ENCODE data around the gene IRF2. TPM values are rescaled to one million over a fixed set of nuclear protein-coding genes. Genes with fewer than 3 reads are reported as not detected.

The IRF2 gene
- total RNA-seq, 1 donor from 2014 or later = 45.3 TPM

DNA sequence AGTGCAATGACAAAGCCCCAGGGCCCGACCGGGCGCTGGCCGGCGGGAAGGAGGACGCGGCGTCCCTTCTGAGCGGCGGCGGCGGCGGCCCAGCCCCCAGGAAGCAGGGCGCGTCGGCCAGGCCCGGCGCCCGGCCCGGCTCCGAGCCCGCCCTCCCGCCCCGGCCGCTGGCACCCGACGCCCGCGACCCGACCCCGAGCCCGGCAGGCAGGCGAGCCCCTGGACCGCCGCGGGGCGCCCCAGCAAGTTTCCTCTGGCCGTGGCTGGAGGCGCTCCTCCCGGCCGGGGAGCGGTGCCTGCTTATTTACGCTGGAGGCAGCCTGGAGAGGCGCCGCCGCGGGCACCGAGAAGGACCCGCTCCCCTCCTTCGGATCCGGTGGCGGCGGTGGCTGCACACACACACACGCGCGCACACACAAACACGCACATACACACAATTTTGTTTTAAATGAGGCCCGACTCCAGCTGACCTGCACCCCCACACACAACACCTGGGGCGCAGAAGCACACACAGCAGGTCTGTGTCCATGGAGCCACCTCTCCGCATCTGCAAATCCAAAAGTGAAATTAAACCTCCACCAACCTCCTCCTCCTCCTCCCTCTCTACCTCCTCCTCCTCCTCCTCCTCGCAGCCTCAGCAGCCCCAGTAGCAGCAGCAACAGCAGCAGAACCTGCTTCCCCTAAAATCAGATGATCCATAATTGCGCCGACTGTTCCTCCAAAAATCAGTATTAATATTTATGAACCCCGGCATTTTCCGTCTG, 669 bp downstream of the IRF2 start:
- no peak for DNase-seq (ENCODE audit: low spot score)

DNA sequence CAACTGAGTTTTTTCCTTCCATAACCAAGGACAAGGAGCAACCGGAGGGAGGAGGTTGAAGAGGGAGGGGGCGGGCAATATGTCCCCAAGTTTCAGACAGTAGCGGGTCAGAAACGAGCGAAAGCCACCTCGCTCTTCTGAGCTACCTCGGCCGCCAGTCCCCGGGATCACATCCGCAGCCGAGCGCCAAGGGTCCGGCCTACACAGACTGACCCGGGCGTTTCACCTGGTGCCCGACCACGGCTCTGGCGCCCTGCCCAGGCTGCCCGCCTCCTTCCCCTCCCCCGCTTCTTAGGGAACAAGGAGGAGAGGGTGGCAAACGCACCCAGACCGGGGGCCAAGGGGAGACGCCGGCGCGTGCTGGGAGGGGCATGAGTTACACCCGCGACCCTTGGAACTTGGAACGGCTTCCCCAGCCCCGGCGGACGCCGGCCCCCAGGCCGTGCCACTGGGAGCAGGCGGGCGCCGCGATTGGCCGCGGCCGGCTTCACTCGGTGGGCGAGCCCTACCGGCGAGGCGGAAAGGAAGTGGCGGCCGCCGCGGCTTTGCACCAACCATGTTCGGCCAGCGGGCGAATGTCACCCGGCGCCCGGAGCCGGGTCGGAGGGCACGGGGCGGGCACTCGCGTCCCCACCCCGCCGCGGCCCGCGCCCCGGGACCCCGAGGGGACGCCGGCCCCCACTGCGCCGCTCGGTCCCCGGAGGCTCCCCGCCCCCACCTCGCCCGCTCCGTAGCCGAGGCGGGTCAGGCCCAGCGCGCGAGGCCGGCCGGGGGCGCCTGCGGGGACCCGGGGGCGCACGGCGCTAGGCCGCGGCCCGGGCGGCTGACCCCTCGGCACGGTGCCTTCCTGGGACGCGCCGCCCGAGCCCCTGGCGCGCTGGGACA, 1.5 kb downstream of the IRF2 start:
- DNase-seq (ENCODE audit: low spot score) = peak; percentile 81

GRCh38 chr4:184471881-184472613, 2.3 kb downstream of the IRF2 start:
- no peak for DNase-seq (ENCODE audit: low spot score)

DNA sequence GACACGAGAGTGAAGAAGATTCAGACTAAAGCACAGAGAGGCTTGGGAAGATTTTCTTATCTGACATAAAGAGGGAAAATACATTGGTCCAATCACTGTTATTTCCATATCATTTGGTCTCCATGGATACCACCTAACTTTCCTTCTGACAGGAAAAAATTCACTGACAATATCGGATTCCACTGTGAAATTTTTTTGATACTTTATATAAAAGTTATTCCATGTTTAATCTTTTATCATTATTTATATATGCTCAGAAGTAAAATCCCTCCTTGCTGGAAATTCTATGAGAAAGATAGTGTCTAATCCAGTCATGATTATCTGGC, 3.6 kb downstream of the IRF2 start:
- no peak for DNase-seq (ENCODE audit: low spot score)

DNA sequence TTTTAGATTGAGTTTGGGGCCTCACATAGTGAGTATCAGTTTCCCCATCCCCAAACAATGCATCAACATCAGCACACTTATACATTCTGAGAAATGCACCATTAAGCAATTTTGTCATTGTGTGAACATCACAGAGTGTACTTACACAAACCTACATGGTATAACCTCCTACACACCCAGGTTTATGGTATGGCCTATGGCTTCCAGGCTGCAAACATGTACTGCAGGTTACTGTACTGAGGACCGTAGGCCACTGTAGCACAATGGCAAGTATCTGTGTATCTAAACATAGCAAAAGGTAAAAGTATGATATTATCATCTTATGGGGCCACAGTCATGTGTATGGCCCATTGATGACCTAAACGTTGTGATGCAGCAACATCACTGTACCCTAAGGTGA, 7.7 kb downstream of the IRF2 start:
- DNase-seq (ENCODE audit: low spot score) = no peak

DNA sequence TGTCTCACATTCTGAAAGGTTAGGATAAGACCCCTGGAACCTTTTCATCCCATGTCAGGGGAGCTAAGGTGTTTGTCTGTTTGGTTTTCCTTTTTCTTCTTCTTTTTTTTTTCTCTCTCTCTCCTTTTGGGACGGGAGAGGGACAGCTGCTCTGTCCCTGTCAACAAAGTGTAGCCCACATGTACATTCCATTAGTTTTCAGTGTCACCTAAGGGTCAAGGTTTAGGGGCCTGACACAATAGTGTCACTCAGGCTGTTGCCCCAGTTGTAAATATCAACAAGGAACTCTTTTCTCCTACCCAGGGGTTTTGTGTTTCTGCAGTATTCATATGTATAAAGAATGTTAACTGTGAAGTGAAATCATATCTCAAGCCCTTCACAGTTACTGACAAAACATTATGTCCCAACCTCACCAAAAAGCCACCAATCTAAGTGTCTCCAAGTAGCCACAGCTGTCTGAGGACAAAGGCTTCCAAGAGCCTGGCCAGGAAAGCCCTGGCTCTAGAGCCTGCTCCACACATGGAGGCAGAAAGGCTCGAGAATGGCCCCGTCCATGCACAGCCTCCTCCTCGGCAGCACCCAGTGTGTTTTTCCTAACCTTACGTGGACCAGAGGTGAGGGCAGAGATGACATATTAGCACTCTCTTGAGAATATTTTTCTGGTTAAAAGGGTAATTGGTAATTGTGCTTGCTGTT, 9.4 kb downstream of the IRF2 start:
- DNase-seq (ENCODE audit: low spot score) = no peak

DNA sequence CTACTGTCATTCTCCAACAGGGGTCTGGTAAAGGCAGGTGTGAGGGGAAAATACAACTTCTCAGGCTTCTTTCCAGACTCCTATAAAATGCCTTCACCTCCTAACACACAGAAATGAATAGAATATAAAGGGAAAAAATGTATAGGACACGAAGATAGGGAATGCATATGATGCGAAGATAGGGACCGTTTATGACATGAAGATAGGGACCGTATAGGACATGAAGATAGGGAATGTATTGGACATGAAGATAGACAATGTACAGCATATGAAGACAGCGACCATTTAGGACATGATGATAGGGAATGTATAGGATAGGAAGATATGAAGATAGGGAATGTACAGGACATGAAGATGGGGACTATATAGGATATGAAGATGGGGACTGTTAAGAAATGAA, 10.5 kb downstream of the IRF2 start:
- DNase-seq (ENCODE audit: low spot score) = no peak

DNA sequence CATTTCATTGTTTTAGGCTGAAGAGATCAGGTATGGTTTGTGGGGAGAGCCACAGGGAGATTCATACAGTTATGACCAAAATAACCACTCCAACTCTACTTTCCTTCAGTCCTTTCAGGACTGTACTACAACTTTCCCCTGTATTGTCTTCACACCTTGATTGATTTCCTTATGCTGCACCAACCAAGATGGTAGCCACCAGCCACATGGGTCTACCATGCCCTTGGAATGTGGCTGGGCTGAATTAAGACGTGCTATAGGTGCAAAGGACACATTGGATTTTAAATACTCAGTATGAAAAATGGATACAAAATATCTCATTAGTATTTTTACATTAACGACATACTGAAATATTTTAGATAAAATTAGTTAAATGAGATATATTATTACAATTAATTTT, 11.2 kb downstream of the IRF2 start:
- no peak for DNase-seq (ENCODE audit: low spot score)

- DNase-seq (ENCODE audit: low spot score) = no peak
Observed at GRCh38 chr4:184462724-184463123, 11.6 kb downstream of the IRF2 start.

DNA sequence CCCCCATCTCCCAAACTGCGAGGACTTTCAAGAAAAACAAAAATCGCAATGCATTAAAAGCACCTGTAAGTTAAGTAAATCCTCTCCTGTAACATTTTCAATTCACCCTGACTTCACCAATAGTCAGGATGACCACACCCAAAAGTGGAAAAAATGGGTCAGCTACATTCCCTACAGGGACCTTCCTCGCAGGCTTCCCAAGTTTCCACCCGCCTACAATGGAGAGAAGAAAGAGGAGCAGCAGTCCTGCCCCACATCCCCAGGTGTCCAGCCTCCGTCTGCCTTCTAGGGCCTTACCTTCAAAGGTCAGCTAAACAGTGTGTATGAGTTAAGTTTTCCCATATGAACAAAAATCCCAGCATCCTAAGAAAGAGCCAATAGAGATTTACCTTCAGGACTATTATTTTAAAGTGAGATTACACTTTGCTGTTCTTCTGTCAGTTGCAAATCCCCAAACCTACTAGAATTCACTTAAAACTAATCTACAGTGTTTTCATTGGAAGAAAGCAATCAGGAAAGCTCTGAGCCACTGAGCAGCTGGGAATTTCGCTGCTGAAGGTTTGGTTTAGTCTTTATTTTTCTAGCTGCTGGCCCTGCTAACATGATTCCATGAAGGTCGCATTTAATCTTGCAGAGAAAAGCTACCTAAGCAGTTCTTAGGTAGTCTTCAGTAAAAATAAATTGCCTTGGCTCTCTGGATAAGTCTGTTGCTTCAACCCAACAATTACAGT, 12.5 kb downstream of the IRF2 start:
- DNase-seq (ENCODE audit: low spot score) = no peak

- DNase-seq (ENCODE audit: low spot score) = no peak
Observed at GRCh38 chr4:184460499-184461285, 13.7 kb downstream of the IRF2 start.

- DNase-seq (ENCODE audit: low spot score) = no peak
Observed at GRCh38 chr4:184459413-184459812, 14.9 kb downstream of the IRF2 start.

DNA sequence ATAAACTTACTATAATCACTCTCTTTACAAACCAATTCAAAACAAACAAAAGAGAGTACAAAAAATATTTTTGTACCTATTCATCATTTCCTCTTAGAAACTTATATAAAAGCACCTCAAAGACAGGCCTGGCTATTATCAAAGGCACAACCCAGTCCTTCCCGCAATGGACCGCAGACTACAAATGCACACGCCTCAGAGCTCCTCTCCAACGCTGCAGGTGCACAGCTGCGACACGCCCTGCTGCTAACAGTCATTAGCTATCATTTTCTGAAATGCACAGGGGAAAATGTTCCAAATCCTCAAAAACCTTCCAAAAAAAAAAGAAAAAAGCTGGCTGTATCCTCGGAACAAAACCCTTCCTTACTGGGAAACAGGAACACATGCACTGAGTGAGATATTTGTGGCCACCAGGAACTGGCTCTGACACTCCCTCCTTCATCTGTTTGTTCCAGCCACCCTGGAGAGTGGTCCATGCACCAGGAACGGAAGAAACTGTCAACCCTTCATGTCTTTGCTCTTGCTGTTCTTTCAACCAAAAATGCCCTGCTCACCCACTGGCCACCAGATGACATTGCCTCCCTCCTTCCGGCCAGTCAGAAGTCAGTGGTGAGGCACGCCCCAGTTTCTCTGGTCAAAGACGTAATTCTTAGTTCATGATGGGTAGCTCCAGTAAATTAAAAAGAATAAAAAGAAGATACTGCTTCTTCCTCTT, 16.7 kb downstream of the IRF2 start:
- no peak for DNase-seq (ENCODE audit: low spot score)

GRCh38 chr4:184456337-184456736, 18.0 kb downstream of the IRF2 start:
- no peak for DNase-seq (ENCODE audit: low spot score)

- no peak for DNase-seq (ENCODE audit: low spot score)
Observed at GRCh38 chr4:184455299-184455698, 19.1 kb downstream of the IRF2 start.

GRCh38 chr4:184453365-184454160, 20.8 kb downstream of the IRF2 start:
- peak; percentile 44 for DNase-seq (ENCODE audit: low spot score)

DNA sequence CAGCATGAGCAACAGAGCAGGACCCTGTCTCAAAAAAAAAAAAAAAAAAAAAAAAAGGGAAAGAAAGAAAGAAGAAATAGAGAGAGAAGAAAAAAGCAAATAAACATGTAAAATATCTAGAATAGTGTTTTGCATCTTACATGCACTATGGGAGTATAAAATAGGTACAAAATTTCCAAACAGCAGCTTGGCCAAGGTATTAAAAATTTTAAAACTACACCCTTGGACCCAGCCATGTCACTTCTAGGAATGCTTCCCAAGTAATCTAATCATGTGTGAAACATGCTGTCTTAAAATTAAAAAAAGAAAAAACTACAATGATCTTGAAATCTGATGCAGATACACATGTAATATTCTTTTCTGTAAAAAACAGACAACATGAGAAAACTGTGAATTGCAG, 21.6 kb downstream of the IRF2 start:
- no peak for DNase-seq (ENCODE audit: low spot score)

GRCh38 chr4:184451726-184452125, 22.6 kb downstream of the IRF2 start:
- no peak for DNase-seq (ENCODE audit: low spot score)
